ENCODE results near the gene EDA.

EDA gene

GRCh38 chrX:70082723-70083122 lies 466.8 kb downstream of the EDA start:
- DNase-seq, result no peak

DNA sequence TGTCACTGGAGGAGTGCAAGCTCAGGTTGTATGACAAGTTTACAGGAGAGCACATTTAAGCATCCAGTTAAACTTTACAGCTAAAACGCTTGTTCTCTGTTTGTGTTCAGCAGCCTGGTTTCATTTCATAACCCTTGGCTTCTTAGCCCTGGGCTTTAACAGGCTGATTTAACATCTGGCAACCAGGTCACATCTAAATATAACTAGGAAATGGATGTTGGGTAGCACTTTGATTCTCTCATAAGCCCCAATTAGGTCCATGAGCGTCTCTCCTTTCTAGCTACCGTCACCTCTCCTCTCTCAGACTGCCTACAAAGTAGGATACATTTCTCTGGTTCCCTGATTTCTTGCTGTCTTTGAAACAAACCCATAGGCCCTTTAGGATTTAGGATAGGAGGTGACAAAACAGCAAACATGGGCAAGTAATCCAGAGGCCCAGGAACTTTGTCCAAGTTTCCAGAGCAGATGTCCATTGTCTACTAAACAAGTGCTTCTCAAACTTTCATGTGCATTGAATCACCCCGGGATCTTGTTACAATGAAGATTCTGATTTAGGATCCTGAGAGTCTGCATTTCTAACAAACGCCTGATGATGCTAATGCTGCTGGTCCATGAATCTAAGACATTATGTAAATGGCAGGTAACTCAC lies 468.8 kb downstream of the EDA start:
- no peak for DNase-seq

GRCh38 chrX:70087857-70088630 lies 472.1 kb downstream of the EDA start:
- no peak for DNase-seq

GRCh38 chrX:70088751-70089150 lies 472.8 kb downstream of the EDA start:
- no peak for DNase-seq

Data from activated CD4-positive, alpha-beta T cell treated with anti-CD3 and anti-CD28 coated beads, Interleukin-2, amount 50 U/mL, for 4 hours (primary cell).